WERI-Rb-1 (cell line): ENCODE results near the gene SLC24A3.

Source experiments
- DNase-seq: peaks from one replicate; pipeline ENCODE4 v3.0.0-alpha.2; 2020
- H3K27ac ChIP-seq: fragments of 250-450 bp; sonication (Bioruptor Pico); 2 replicates; pipeline ENCODE4 v1.5.1; 2020; ENCODE audit warnings: mild to moderate bottlenecking, moderate library complexity
- H3K27me3 ChIP-seq: fragments of 250-450 bp; sonication (Bioruptor Pico); 2 replicates; pipeline ENCODE4 v1.5.1; 2021; ENCODE audit warnings: mild to moderate bottlenecking, low read depth, moderate library complexity; ENCODE audit not compliant: insufficient read depth, severe bottlenecking
- H3K36me3 ChIP-seq: fragments of 250-450 bp; sonication (Bioruptor Pico); 2 replicates; pipeline ENCODE4 v1.5.1; 2020; ENCODE audit warnings: mild to moderate bottlenecking, moderate library complexity
- H3K4me3 ChIP-seq: 2 replicates; pipeline ENCODE4 v1.5.1; 2011; ENCODE audit warnings: low read depth, mild to moderate bottlenecking, control low read depth, low read length
- H3K9me3 ChIP-seq: fragments of 250-450 bp; sonication (Bioruptor Pico); 2 replicates; pipeline ENCODE4 v1.5.1; 2021; ENCODE audit warnings: mild to moderate bottlenecking, moderate library complexity; ENCODE audit not compliant: severe bottlenecking
- CTCF ChIP-seq: IDR thresholded peaks from 2 replicates; pipeline ENCODE4 v1.5.1; 2011; ENCODE audit warnings: low read depth, mild to moderate bottlenecking, control low read depth, inconsistent platforms, low read length

Gene SLC24A3

DNA sequence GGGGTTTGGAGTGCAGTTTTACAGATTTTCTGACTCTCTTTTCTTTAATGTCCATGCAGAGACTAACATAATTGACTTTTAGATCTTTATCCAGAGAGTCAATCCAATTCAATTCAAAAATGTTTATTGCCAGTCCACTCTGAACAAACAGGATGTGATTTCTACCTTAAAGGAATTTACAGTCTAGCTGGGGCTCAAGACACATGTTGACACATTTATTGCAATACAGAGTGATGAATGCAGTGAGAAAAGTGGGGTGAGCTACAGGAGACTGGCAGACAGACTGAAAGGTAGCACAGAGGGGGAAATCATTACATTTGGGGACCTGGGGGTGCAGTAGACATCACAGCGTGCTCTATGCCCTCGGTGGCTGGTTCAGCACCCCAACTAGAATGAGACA is 193.9 kb downstream of the SLC24A3 start:
- no peak for DNase-seq
- peaks cover 77% of the 10 kb centered on the region for H3K27me3 ChIP-seq
- no peak overlapping the region for H3K27ac ChIP-seq
- no peak for TF ChIP-seq CTCF
- H3K36me3 ChIP-seq = no peaks in the 10 kb centered on the region
- H3K4me3 ChIP-seq = no peak overlapping the region
- no peaks in the 10 kb centered on the region for H3K9me3 ChIP-seq

DNA sequence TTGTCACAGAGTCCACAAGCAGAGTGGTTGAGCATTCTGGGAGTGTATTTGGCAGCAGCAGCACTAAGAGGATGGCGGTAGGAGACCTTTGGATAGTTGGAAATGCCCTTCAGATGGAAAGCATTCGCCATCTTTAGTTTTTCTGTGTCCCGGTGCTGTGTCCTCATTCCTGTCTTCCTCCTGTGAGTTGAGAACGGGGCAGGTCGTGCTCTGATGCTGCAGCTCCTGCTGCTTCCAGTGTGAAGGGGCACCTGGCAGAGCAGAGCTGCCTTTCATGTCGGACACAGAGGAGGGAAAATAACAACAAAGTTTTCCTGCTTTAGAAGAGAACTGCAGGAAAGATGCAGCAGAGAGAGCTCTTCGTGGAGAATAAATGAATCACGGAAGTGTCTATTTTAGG is 194.8 kb downstream of the SLC24A3 start:
- Histone ChIP-seq H3K36me3 (no peaks in the 10 kb centered on the region), H3K27ac (no peak overlapping the region), H3K9me3 (no peaks in the 10 kb centered on the region), H3K27me3 (peaks cover 76% of the 10 kb centered on the region), H3K4me3 (no peak overlapping the region)
- TF ChIP-seq CTCF = no peak
- no peak for DNase-seq

- Histone ChIP-seq H3K36me3 (no peaks in the 10 kb centered on the region), H3K9me3 (no peaks in the 10 kb centered on the region), H3K27ac (no peak overlapping the region), H3K4me3 (no peak overlapping the region), H3K27me3 (peaks cover 71% of the 10 kb centered on the region)
- no peak for TF ChIP-seq CTCF
- DNase-seq = no peak
Measured at GRCh38 chr20:19407736-19408135, 195.3 kb downstream of the SLC24A3 start.

GRCh38 chr20:19408971-19409370 is 196.5 kb downstream of the SLC24A3 start:
- no peak for TF ChIP-seq CTCF
- Histone ChIP-seq H3K27ac (no peak overlapping the region), H3K4me3 (no peak overlapping the region), H3K36me3 (no peaks in the 10 kb centered on the region), H3K9me3 (no peaks in the 10 kb centered on the region), H3K27me3 (peaks cover 59% of the 10 kb centered on the region)
- DNase-seq = no peak

DNA sequence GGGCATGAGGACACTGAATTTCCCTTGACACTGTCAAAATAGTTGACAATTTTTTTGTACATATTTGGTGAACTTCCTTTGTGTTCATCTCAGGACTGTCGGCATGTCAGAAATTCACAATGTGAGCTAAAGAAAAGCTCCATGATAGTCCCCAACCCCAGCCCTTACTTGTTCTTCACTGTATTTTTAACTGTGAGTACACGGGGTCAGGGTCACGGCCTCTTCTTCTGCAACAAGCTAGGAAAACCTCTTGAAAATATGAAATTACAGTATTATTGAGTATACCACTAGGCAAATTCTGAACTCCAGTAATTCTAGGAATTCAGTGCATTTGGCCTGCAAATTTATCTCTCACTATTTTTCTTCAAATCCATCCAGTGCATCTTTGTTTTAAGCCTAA is 199.4 kb downstream of the SLC24A3 start:
- no peak for TF ChIP-seq CTCF
- Histone ChIP-seq H3K27me3 (peaks cover 60% of the 10 kb centered on the region), H3K27ac (no peak overlapping the region), H3K36me3 (no peaks in the 10 kb centered on the region), H3K4me3 (no peak overlapping the region), H3K9me3 (no peaks in the 10 kb centered on the region)
- DNase-seq = no peak

- Histone ChIP-seq H3K9me3 (no peaks in the 10 kb centered on the region), H3K27me3 (peaks cover 56% of the 10 kb centered on the region), H3K36me3 (no peaks in the 10 kb centered on the region), H3K27ac (no peak overlapping the region), H3K4me3 (no peak overlapping the region)
- DNase-seq = no peak
- TF ChIP-seq CTCF = no peak
Measured at GRCh38 chr20:19412254-19412653, 199.8 kb downstream of the SLC24A3 start.
